Skin epidermis (tissue), 12 donors: ENCODE measurements around the gene CNDP2.

ENCODE experiments used
- H3K27ac ChIP-seq, 21 experiments: fragments of 200-600 bp; sonication (generic) in 11 of 21; one replicate each; pipeline ENCODE4 v1.5.0; 2020; ENCODE audit warnings: mild to moderate bottlenecking in 3 of 21, inconsistent platforms in 2 of 21, moderate library complexity in 2 of 21
- H3K4me3 ChIP-seq, 7 experiments: fragments of 200-600 bp; sonication (generic) in 2 of 7; one replicate each; pipeline ENCODE4 v1.5.0; 2020; ENCODE audit warnings: inconsistent platforms in 2 of 7, mild to moderate bottlenecking in 2 of 7, moderate library complexity in 1 of 7

The CNDP2 gene

DNA sequence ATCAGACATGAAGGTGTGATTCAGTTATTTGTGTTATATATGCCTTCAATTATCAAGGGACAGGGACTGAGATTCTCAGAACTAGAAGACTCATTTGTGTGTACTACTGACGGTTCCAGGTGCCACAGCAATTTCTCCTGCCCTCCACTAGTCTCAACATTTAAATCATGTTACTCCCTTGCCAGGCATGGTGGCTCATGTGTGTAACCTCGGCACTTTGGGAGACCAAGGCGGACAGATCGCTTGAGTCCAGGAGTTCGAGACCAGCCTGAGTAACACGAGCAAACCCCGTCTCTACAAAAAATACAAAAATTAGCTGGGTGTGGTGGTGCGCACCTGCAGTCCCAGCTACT, 1.1 kb downstream of the CNDP2 start:
- Histone ChIP-seq H3K4me3 (peak overlapping the region in 6 of 7 experiments; percentile 69 to 91 (median 86)), H3K27ac (peak overlapping the region in 16 of 21 experiments; percentile 92 to 99 (median 94))

GRCh38 chr18:74497778-74498177, 1.6 kb downstream of the CNDP2 start:
- Histone ChIP-seq H3K27ac (peak overlapping the region in 4 of 21 experiments; percentile 78 to 98 (median 88)), H3K4me3 (no peak overlapping the region)

DNA sequence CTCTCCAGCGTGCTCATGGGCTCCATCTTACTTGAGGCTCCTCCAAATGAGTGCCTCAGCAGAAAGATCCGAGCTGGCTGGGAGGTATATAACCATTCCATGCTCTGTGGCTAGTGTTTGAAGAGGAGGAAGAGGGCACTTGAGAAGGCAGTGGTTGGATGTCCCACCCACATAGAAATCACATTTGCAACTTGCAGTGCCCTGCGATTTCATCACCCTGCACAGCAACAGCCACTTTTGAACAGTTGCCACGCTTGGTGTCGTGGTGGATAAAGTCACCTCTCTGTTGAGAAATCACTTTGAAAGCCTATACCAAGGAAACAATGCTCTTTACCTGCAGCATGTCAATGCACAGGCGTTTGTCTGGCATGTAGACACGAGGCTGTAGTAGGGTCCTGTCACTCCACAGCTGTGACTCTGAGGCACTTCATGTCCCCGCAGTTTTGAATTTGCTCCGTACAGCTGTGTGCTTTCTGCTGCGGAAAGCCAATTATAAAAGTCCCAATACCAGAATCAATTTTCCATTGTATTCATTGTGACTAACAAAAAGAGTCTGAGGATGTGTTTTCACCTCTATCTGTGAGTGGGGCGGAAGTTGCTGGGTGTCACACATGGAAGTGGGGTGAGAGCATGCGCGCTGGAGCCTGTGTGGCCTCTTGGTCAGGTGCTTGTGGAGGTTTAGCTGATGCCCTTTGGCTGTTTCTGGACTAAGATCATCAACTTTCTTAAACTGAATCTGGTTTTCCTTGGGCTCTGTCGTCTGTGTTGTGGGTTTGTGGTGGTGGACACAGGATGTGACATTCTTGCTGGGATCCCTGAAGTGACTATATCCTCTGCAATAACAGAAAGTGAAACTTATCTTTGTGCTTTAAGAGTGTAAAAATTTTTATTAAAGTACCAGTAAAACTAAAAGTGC, 2.8 kb downstream of the CNDP2 start:
- peak overlapping the region; percentile 5 to 30 (median 25) for H3K4me3 ChIP-seq
- peak overlapping the region in 20 of 21 experiments; percentile 65 to 94 (median 80) for H3K27ac ChIP-seq

GRCh38 chr18:74499633-74500032, 3.5 kb downstream of the CNDP2 start:
- H3K4me3 ChIP-seq, result peak overlapping the region; percentile 5 to 30 (median 25)
- H3K27ac ChIP-seq, result peak overlapping the region in 20 of 21 experiments; percentile 65 to 94 (median 80)

- Histone ChIP-seq H3K4me3 (peak overlapping the region in 6 of 7 experiments; percentile 3 to 30 (median 17)), H3K27ac (peak overlapping the region in 17 of 21 experiments; percentile 12 to 94 (median 74))
Measured at GRCh38 chr18:74500372-74500771, 4.2 kb downstream of the CNDP2 start.

DNA sequence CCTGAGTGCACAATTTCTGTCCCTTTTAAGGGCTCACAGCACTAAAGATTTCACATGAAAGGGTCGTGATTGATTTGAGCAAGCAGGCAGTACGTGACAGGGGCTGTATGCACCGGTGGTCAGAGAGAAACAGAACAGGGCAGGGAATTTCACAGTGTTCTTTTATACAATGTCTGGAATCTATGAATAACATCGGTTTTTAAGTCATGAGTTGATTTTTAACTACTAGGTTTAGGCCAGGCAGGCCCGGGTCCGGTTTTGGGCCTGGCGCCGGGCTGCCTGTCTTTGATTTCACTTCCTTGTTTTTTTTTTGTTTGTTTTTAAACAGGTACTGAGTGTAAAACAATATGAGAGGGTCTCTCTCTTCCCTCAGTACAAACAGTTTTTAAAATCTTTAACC, 4.6 kb downstream of the CNDP2 start:
- Histone ChIP-seq H3K27ac (peak overlapping the region in 18 of 21 experiments; percentile 6 to 94 (median 58)), H3K4me3 (peak overlapping the region; percentile 3 to 30 (median 9))

- Histone ChIP-seq H3K27ac (peak overlapping the region in 17 of 21 experiments; percentile 6 to 94 (median 54)), H3K4me3 (peak overlapping the region in 3 of 7 experiments; percentile 3 to 30 (median 27))
Measured at GRCh38 chr18:74501386-74501785, 5.2 kb downstream of the CNDP2 start.

DNA sequence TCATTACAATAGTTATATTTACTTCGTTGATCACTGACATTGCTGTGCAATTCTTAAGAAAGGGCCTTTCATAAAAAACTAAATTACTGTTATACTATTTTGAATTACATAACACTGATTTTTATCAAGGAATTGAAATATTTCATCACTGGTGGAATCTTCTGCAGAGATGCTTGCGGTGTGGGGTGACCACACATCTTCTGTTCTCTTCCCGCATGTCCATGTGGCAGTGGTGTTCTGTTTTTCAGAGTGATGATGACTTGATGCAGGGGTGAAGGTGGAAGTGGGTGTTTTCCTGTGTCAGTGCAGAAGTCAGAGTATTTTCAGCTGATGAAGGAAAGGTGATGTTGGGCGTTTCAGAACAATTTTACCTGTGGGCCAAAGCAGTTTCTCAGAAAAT, 7.0 kb downstream of the CNDP2 start:
- H3K27ac ChIP-seq, result no peak overlapping the region
- H3K4me3 ChIP-seq, result no peak overlapping the region

GRCh38 chr18:74505776-74506175, 9.6 kb downstream of the CNDP2 start:
- Histone ChIP-seq H3K4me3 (no peak overlapping the region), H3K27ac (no peak overlapping the region)

DNA sequence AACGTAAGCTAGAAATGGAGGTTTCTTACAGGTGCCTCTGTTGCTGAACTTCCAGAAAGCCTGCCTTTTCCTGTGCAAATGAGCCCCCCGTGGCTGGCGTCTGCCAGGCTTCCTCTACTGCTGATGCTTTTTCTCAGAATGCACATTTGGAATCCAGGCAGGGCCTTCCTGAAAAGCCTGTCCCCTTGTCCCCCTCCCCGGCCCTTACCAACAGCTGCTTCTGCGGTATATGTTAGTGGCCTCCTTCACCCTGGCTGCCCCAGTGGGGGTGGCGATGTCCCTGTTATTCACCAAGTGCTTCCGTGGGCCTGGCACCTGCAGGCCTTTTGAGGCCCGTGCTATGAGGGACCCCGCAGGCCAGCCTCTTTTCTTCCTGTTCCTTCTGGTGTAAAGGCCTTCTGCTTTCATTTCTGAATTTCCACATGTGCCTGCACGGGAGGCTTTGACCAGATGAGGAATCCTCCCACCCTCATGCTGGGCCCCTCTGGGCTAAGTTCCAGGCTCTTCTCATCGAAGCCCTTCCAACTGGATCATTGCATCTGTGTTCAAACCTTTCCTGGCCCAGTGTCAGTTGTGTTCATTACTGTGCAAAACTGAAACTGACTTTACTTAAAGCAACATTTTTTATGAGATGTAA, 10.4 kb downstream of the CNDP2 start:
- no peak overlapping the region for H3K4me3 ChIP-seq
- H3K27ac ChIP-seq, result peak overlapping the region in 1 of 21 experiments; percentile 9

DNA sequence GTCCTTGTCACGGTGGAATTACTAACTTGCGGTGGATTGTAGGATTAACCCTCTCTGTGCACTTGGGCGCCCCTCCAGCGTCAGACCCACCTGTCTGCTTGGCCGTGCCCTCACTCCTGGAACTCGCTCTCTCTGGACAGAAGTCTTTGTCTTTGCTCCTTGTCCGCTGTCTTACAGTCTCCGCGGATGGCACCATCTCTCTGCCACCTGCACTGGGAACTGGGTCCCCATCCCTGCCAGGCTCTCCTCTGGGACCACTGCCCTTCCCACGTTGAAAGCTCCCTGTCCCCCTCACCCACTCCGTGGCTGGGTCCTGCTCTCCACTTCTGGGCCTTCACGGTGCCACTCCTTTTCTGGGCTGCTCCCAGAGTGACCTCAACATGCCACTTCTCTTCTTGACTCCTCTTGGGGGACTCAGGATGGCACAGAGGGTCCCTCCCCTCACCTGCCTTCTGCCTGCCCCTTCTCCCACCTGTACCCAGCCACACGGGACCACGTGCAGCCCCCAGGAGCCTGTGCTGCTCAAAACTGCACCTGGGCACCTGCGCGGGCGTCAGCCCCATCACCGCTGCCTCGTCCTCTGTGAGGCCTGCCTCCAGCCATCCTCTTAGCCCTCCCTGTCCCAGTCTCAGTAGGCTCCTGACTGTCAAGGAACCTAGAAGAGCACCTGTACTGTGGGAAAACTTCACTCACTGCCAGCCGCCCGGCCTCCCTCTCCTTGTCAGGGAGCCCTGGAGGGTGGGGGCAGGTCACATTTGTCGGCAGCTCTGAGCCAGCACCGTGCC, 11.1 kb downstream of the CNDP2 start:
- no peak overlapping the region for H3K4me3 ChIP-seq

DNA sequence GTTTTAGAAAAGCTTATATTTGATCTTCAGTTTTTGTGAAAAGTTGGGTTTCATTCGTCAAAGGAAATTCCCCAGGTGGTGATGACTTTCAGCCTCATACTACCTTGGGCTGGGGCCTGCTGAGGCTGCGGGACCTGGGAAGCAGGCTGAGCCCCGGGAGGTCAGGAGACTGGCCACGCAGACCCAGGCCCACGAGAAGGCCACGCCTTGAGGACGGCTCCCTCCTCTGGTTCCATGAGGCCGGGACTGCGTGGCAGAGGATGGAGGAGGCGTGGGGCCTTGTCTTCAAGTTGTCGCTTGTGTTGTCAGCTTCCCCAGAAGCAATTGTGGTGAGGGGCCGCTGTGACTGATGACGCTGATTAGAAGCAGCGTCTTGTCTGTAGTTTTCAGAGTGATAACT, 11.8 kb downstream of the CNDP2 start:
- no peak overlapping the region for H3K4me3 ChIP-seq
- no peak overlapping the region for H3K27ac ChIP-seq

More for the DNA sequence above, 11.1 kb downstream of the CNDP2 start:
- no peak overlapping the region for H3K27ac ChIP-seq

DNA sequence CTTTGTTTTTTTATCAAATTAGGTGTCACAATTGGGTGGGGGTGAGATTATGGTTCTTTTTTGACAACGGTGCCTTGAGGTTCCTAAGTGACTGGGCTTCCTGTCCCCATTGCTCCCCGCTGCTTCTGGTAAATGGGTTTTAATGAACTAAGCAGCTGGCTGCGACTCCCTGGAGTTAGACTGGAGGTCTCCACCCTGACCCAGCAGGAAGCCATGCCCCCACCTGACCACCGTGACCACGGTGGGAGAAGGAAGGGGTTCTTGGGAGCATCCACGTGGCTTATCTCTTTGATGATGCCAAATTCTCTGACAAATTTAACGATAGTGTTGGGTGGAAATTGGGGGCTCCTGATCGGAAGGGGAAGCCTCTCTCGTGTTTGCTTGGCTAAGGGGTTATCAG, 12.2 kb downstream of the CNDP2 start:
- Histone ChIP-seq H3K27ac (no peak overlapping the region), H3K4me3 (no peak overlapping the region)

DNA sequence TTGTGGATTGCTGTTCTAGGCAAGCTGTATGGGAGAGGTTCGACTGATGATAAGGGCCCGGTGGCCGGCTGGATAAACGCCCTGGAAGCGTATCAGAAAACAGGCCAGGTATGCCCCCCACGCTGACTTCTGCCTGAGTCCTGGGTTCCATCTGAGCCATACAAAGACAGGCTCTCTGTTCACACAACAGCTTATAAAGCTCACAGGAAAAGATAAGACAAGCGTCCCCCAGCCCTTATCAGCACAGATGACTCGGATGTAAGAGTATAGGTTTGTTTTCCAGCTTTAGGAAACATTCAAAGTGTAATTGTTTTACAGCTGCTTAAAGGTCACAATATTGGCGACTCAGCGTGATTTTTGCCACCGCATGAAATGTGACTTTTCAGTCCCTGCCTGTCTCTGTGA, 12.7 kb downstream of the CNDP2 start:
- no peak overlapping the region for H3K27ac ChIP-seq
- no peak overlapping the region for H3K4me3 ChIP-seq

DNA sequence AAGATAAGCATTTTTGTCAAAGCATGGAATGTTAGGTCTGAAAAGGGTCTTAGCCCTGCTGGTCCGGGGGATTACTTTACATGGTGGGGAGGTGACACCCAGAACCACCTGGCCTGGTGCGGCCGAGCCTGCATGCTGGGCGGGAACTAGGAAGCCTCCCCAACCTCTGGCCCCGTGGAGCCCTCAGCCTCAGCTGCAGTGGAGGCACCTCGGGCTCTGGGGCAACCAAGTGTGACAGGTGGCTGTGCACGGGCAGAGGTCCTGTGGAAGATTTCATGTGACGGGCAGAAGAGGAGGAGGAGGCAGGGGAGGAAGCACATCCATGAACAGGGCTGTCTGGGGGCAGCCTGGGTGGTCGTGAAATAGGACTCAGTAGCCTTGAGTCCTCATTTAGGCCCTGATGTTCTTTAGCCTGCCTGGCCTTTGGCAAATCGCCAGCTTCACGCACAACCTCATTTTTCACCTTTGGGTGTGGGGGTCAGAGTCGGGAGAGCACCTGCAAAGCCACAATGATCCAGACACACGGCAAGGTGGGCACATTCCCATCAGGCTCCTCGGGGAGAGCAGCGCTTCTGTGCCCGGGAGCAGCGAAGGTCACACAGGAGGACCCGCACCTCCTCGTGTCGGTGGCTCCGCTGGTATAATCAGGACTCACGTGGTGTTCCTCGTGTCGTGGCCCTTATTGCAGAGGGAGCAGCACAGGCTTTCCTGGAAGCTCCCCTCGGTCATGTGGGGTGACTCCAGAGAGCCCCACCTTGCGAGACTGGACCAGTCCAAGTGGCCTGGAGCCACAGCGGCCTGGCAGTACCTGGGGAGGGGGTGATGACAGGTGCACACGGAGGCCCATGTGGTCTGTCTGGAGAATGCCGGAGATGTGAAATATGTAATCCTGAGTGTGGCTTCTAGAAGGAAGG, 13.9 kb downstream of the CNDP2 start:
- H3K27ac ChIP-seq, result no peak overlapping the region
- H3K4me3 ChIP-seq, result no peak overlapping the region

- no peak overlapping the region for H3K4me3 ChIP-seq
- H3K27ac ChIP-seq, result no peak overlapping the region
Measured at GRCh38 chr18:74510770-74511095, 14.6 kb downstream of the CNDP2 start.

GRCh38 chr18:74511823-74512222, 15.7 kb downstream of the CNDP2 start:
- Histone ChIP-seq H3K4me3 (no peak overlapping the region), H3K27ac (no peak overlapping the region)

GRCh38 chr18:74512321-74513053, 16.3 kb downstream of the CNDP2 start:
- Histone ChIP-seq H3K4me3 (no peak overlapping the region), H3K27ac (no peak overlapping the region)
